Measurements from ENCODE around the gene DTNBP1. TPM values are rescaled to one million over a fixed set of nuclear protein-coding genes. Genes with fewer than 3 reads are reported as not detected.

DTNBP1 gene
- total and polyA plus RNA-seq, 2 of the 13 experiments (the other 11 are each of a cell fraction or from before 2014, with no cell fraction given) = 6.6 to 19.1 TPM

DNA sequence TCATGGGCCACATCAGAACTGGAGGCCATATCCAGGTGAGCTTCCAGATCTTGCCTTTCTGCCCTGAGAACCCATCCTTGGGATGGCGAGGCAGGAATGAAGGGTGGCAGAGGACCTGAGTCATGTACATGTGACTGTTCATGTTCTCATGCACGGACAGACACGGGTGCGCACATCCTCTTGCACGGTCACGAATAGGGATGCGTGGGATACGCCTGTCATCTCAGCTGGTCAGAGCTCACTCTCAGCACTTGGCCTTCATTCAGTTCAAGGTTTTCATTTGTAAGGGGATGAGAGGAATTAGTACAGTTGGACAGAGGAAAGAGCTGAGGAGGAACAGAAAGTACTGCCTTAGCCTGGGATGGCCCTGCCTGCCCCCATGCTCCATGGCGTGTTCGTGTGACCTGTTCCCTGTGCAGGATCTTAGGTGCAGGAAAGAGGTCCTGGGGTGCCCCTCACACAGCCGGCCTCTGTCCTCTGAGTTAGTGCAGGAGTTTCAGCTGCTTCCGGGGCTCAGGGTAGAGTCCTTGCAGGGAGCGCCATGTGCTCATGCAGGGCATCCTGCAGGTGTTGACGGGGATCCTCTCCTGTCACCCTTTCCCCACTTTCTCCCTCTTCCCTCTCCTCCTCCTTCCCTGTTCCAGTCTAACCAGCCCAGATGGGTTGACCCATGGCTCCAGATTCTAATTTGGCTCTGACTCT, 173.4 kb downstream of the DTNBP1 start:
- no peak overlapping the region for H2AFZ ChIP-seq (ENCODE audit: low read length)
- H3K27ac ChIP-seq (ENCODE audit: extremely low read length, insufficient read depth, low read length) = no peak overlapping the region
- ATAC-seq (no peak), FAIRE-seq (no peak), DNase-seq (ENCODE audit: low spot score) (no peak)
- in situ Hi-C loops (cut with HindIII; ENCODE audit: extremely low pct_ligation_motif_present, low pct_unique_long_range_greater_than_20kb) = loop anchor here (25.0 kb wide), 1 partner anchor 1277 kb away; no protein-coding TSS in a partner anchor
- no peaks in the 10 kb centered on the region for H3K9me3 ChIP-seq (ENCODE audit: low read length)
- no peaks in the 10 kb centered on the region for H3K27me3 ChIP-seq (ENCODE audit: control insufficient read depth in 1 of 2, insufficient read depth in 2 of 2, low read length in 2 of 2)
- H3K36me3 ChIP-seq (replicated peaks in 1 of 2; ENCODE audit: control insufficient read depth in 1 of 2, insufficient read depth in 2 of 2, low read length in 2 of 2) = peaks cover 16 to 31% of the 10 kb centered on the region in 2 experiments
- CTCF ChIA-PET (ENCODE audit: low intra/inter-chr PET ratio, low total read pairs) = no interaction called here
- peaks cover 4% of the 10 kb centered on the region; the same call in 1 of the 2 replicates for H4K20me1 ChIP-seq (ENCODE audit: insufficient read depth, low read length)
- no peak overlapping the region for H3K4me2 ChIP-seq (ENCODE audit: low read depth, low read length)
- TSS peak; percentile 19 for BruUV-seq (replicated peaks)
- POLR2A ChIA-PET = no interaction called here
- intact Hi-C loops (cut with micrococcal nuclease; ENCODE audit: unreplicated experiment) = no loop called here
- no peaks in the 10 kb centered on the region for H3K79me2 ChIP-seq (ENCODE audit: insufficient read depth, low read length)
- WGBS (ENCODE audit: low lambda C conversion rate) = 93% methylated on average over 13 of the region's 14 CpGs
- peaks cover 24% of the 10 kb centered on the region for H3K4me1 ChIP-seq (ENCODE audit: insufficient read depth, low read length)
- no peak overlapping the region for H3K4me3 ChIP-seq (replicated peaks in 1 of 3; ENCODE audit: insufficient read depth in 1 of 3, low read depth in 2 of 3, low read length in 3 of 3)
- no peak overlapping the region for H3K9ac ChIP-seq (ENCODE audit: insufficient read depth, low read depth, low read length)
- TF ChIP-seq RBM22 (optimal IDR thresholded peaks at IDR 0.05; ENCODE audit: low read length) = peak; percentile 24
- TF ChIP-seq SKI (IDR thresholded peaks at IDR 0.05; ENCODE audit: partially characterized antibody) = no peak

DNA sequence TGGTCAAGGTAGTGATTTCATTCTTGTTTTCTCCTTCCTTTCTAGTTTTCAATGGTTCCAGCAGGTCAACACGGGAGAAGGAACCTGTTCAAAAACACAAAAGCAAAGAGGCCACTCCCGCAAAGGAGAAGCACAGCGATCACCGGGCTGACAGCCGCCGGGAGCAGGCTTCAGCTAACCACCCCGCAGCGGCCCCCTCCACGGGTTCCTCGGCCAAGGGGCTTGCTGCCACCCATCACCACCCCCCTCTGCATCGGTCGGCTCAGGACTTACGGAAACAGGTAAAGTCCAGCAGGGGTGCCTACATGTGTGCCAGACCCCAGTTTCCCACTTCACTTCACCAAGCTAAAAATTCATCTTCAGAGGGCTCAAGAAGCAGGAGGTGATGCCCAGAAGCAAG, 175.6 kb downstream of the DTNBP1 start:
- Histone ChIP-seq H3K4me1 (ENCODE audit: insufficient read depth, low read length) (peaks cover 28% of the 10 kb centered on the region), H3K27ac (ENCODE audit: extremely low read length, insufficient read depth, low read length) (no peak overlapping the region), H3K9ac (ENCODE audit: insufficient read depth, low read depth, low read length) (no peak overlapping the region), H2AFZ (ENCODE audit: low read length) (no peak overlapping the region), H3K9me3 (ENCODE audit: low read length) (no peaks in the 10 kb centered on the region), H3K4me2 (ENCODE audit: low read depth, low read length) (no peak overlapping the region), H4K20me1 (ENCODE audit: insufficient read depth, low read length) (peaks cover 4% of the 10 kb centered on the region; the same call in 1 of the 2 replicates), H3K36me3 (replicated peaks in 1 of 2; ENCODE audit: control insufficient read depth in 1 of 2, insufficient read depth in 2 of 2, low read length in 2 of 2) (peaks cover 15 to 31% of the 10 kb centered on the region in 2 experiments), H3K27me3 (ENCODE audit: control insufficient read depth in 1 of 2, insufficient read depth in 2 of 2, low read length in 2 of 2) (no peaks in the 10 kb centered on the region), H3K4me3 (replicated peaks in 1 of 3; ENCODE audit: insufficient read depth in 1 of 3, low read depth in 2 of 3, low read length in 3 of 3) (no peak overlapping the region), H3K79me2 (ENCODE audit: insufficient read depth, low read length) (no peaks in the 10 kb centered on the region)
- intact Hi-C loops (cut with micrococcal nuclease; ENCODE audit: unreplicated experiment) = no loop called here
- 95% methylated on average over 13 of the region's 13 CpGs for WGBS (ENCODE audit: low lambda C conversion rate)
- ChIA-PET POLR2A (no interaction called here), CTCF (ENCODE audit: low intra/inter-chr PET ratio, low total read pairs) (no interaction called here)
- no TSS peak for BruUV-seq (replicated peaks)
- no peak for FAIRE-seq
- in situ Hi-C loops (cut with HindIII; ENCODE audit: extremely low pct_ligation_motif_present, low pct_unique_long_range_greater_than_20kb) = loop anchor here (25.0 kb wide), 1 partner anchor 1275 kb away; no protein-coding TSS in a partner anchor
- DNase-seq (ENCODE audit: low spot score) = no peak
- ATAC-seq = no peak
- TF ChIP-seq ZNF282 (IDR thresholded peaks at IDR 0.05; ENCODE audit: partially characterized antibody) (no peak), FIP1L1 (IDR thresholded peaks at IDR 0.05; ENCODE audit: borderline replicate concordance, insufficient read depth, low read depth, low read length) (no peak), GABPB1 (CRISPR knock-in tag; IDR thresholded peaks at IDR 0.05) (no peak), ZNF160 (CRISPR knock-in tag; IDR thresholded peaks at IDR 0.05) (no peak), ZSCAN25 (CRISPR knock-in tag; IDR thresholded peaks at IDR 0.05) (no peak), NFYC (CRISPR knock-in tag; IDR thresholded peaks at IDR 0.05) (no peak), ZC3H4 (CRISPR knock-in tag; IDR thresholded peaks at IDR 0.05; ENCODE audit: borderline replicate concordance) (no peak), GZF1 (CRISPR knock-in tag; IDR thresholded peaks at IDR 0.05) (no peak), NONO (IDR thresholded peaks at IDR 0.05) (no peak), NONO (CRISPR knock-in tag; conservative IDR thresholded peaks at IDR 0.05) (no peak), HNRNPK (IDR thresholded peaks at IDR 0.05; ENCODE audit: low read depth, low read length, poor library complexity, severe bottlenecking) (no peak)
- TF ChIP-seq, protein P1, sequence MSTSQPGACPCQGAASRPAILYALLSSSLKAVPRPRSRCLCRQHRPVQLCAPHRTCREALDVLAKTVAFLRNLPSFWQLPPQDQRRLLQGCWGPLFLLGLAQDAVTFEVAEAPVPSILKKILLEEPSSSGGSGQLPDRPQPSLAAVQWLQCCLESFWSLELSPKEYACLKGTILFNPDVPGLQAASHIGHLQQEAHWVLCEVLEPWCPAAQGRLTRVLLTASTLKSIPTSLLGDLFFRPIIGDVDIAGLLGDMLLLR (CRISPR knock-in tag; IDR thresholded peaks at IDR 0.05) = no peak
- TF ChIP-seq, protein P2, sequence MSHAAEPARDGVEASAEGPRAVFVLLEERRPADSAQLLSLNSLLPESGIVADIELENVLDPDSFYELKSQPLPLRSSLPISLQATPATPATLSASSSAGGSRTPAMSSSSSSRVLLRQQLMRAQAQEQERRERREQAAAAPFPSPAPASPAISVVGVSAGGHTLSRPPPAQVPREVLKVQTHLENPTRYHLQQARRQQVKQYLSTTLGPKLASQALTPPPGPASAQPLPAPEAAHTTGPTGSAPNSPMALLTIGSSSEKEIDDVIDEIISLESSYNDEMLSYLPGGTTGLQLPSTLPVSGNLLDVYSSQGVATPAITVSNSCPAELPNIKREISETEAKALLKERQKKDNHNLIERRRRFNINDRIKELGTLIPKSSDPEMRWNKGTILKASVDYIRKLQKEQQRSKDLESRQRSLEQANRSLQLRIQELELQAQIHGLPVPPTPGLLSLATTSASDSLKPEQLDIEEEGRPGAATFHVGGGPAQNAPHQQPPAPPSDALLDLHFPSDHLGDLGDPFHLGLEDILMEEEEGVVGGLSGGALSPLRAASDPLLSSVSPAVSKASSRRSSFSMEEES (CRISPR knock-in tag; IDR thresholded peaks at IDR 0.05) = no peak

All from HepG2 (cell line).